ENCODE results near the gene SCG3. TPM values are rescaled to one million over a fixed set of nuclear protein-coding genes. Genes with fewer than 3 reads are reported as not detected.
A peak's percentile ranks its signal among the peaks of the same experiment; 100 is the strongest.

The SCG3 gene
- total RNA-seq, 1 donor from 2014 or later, result 1.5 TPM

DNA sequence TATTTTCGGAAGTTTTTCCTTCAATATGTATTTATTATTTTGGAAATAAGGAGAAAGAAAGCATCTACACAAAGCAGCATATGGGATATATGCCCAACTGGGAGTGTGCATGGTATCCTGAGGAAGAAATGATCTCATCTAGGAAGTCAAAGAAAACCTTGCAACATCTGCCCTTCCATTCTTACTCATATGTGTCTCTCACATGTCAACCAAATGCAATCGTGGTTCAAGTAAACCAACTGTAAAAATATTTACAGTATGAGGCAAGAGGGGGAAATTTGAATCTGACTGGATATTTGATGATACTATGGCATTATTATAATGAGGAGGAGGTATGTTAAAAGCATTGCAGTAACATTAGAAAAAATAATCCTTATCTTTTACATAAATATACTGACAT lies 3.2 kb upstream of the SCG3 start:
- TF ChIP-seq POLR2AphosphoS5 (IDR thresholded peaks at IDR 0.05; ENCODE audit: insufficient read depth in 1 of 2, low read depth in 1 of 2) (no peak), POLR2A (IDR thresholded peaks at IDR 0.05) (no peak)
- TF ChIP-seq, protein P1, sequence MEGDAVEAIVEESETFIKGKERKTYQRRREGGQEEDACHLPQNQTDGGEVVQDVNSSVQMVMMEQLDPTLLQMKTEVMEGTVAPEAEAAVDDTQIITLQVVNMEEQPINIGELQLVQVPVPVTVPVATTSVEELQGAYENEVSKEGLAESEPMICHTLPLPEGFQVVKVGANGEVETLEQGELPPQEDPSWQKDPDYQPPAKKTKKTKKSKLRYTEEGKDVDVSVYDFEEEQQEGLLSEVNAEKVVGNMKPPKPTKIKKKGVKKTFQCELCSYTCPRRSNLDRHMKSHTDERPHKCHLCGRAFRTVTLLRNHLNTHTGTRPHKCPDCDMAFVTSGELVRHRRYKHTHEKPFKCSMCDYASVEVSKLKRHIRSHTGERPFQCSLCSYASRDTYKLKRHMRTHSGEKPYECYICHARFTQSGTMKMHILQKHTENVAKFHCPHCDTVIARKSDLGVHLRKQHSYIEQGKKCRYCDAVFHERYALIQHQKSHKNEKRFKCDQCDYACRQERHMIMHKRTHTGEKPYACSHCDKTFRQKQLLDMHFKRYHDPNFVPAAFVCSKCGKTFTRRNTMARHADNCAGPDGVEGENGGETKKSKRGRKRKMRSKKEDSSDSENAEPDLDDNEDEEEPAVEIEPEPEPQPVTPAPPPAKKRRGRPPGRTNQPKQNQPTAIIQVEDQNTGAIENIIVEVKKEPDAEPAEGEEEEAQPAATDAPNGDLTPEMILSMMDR (IDR thresholded peaks at IDR 0.05), result no peak
- intact Hi-C loops (cut with DNase I), result no loop called here

DNA sequence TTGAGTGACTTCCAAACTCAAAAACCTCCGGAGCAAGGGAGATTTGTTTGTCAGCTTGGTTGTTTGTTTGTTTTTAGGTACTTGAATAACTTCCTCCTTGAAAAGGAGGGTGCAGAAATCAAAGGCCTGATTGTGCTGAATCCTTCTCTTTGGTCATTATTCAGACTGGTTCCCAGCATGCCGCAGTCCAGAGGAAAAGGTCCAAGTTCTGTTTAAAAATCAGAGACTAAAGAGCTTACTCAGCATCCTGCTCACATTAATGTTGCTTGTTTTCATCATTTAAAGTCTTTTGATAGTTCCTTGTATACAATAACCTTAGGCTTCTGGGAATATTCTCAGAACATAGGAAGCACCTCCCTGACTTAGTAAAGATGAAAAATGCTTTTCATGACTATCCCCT lies 982 bp upstream of the SCG3 start:
- Histone ChIP-seq H3K27me3 (no peaks in the 10 kb centered on the region), H3K4me1 (peaks cover 4% of the 10 kb centered on the region), H3K36me3 (no peaks in the 10 kb centered on the region), H3K27ac (no peak overlapping the region), H3K4me3 (no peak overlapping the region), H3K9me3 (no peaks in the 10 kb centered on the region)
- TF ChIP-seq POLR2AphosphoS5 (IDR thresholded peaks at IDR 0.05; ENCODE audit: insufficient read depth in 1 of 2, low read depth in 1 of 2) (no peak), POLR2A (IDR thresholded peaks at IDR 0.05) (no peak)
- TF ChIP-seq, protein P1 (IDR thresholded peaks at IDR 0.05), result no peak
- intact Hi-C loops (cut with DNase I), result no loop called here
- no peak for DNase-seq (ENCODE audit: extremely low spot score in 2 of 2)

More for the DNA sequence above, 3.2 kb upstream of the SCG3 start:
- H3K4me1 ChIP-seq, result peaks cover 4% of the 10 kb centered on the region
- DNase-seq (ENCODE audit: extremely low spot score in 2 of 2), result no peak
- H3K4me3 ChIP-seq, result no peak overlapping the region
- H3K27ac ChIP-seq, result no peak overlapping the region
- no peaks in the 10 kb centered on the region for H3K27me3 ChIP-seq
- no peaks in the 10 kb centered on the region for H3K9me3 ChIP-seq
- H3K36me3 ChIP-seq, result no peaks in the 10 kb centered on the region

DNA sequence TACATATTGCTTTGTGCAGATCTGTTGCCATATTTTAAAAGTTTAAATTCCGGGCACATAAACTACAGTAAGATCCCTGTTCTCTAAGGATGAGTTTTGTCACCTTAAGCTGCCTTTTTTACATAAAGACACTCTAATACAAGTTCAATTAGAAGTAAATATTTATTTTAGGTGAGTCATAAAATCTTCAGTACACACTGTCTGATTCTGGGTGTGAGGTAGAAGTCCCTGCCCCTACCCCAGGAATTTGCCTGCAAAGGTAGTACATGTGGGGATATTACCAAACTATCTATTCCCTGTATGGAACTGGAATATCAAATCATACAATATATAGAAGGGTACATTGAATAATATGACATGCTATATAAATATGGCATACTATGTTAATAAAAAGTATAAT lies 6.3 kb downstream of the SCG3 start:
- no peaks in the 10 kb centered on the region for H3K9me3 ChIP-seq
- no peaks in the 10 kb centered on the region for H3K4me1 ChIP-seq
- H3K27me3 ChIP-seq, result no peaks in the 10 kb centered on the region
- DNase-seq (ENCODE audit: extremely low spot score in 2 of 2), result no peak
- H3K4me3 ChIP-seq, result no peak overlapping the region
- H3K36me3 ChIP-seq, result no peaks in the 10 kb centered on the region
- intact Hi-C loops (cut with DNase I), result no loop called here
- H3K27ac ChIP-seq, result no peak overlapping the region
- no peak for TF ChIP-seq POLR2A (IDR thresholded peaks at IDR 0.05)
- TF ChIP-seq, protein P1 (IDR thresholded peaks at IDR 0.05), result no peak
- no peak for TF ChIP-seq POLR2AphosphoS5 (IDR thresholded peaks at IDR 0.05; ENCODE audit: insufficient read depth in 1 of 2, low read depth in 1 of 2)

DNA sequence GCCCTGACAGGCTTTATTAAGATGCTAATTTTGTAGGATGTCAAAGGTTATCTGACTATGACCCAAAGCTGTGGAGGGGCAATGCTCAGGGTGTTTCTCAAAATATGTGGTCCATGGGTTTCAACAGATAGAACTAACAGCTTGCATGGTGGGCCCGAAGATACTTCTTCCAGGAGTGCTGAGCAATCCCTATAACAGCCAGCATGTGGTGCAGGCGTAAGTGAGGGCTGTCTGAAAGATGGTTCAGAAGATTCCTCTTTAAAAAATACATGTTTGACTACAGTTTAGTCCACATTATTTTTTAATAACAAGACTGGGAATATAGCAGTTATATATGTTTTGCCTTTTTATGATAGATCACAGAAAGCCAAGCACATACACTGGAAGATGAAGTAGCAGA lies 7.6 kb downstream of the SCG3 start:
- intact Hi-C loops (cut with DNase I), result no loop called here
- Histone ChIP-seq H3K4me1 (no peaks in the 10 kb centered on the region), H3K27me3 (no peaks in the 10 kb centered on the region), H3K36me3 (no peaks in the 10 kb centered on the region), H3K9me3 (no peaks in the 10 kb centered on the region), H3K4me3 (no peak overlapping the region), H3K27ac (no peak overlapping the region)
- TF ChIP-seq POLR2AphosphoS5 (IDR thresholded peaks at IDR 0.05; ENCODE audit: insufficient read depth in 1 of 2, low read depth in 1 of 2), result no peak
- no peak for TF ChIP-seq POLR2A (IDR thresholded peaks at IDR 0.05)
- TF ChIP-seq, protein P1 (IDR thresholded peaks at IDR 0.05), result peak in 1 of 3 experiments; percentile 16
- DNase-seq (ENCODE audit: extremely low spot score in 2 of 2), result no peak

DNA sequence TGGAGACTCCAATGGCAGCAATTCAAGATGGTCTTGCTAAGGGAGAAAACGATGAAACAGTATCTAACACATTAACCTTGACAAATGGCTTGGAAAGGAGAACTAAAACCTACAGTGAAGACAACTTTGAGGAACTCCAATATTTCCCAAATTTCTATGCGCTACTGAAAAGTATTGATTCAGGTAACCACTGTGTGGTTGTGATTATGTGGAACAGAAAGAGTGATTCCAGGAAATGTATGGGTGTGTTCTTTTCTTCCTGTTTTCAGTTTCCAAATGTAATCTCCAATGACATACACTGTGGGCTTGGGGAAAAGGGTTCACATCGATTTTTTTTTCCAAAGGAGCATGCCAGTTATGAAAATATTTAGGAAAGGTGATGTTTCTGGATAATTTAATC lies 10.9 kb downstream of the SCG3 start:
- TF ChIP-seq POLR2AphosphoS5 (IDR thresholded peaks at IDR 0.05; ENCODE audit: insufficient read depth in 1 of 2, low read depth in 1 of 2) (no peak), POLR2A (IDR thresholded peaks at IDR 0.05) (no peak)
- TF ChIP-seq, protein P1 (IDR thresholded peaks at IDR 0.05), result no peak
- Histone ChIP-seq H3K9me3 (no peaks in the 10 kb centered on the region), H3K4me3 (no peak overlapping the region), H3K27me3 (no peaks in the 10 kb centered on the region), H3K4me1 (no peaks in the 10 kb centered on the region), H3K27ac (no peak overlapping the region), H3K36me3 (no peaks in the 10 kb centered on the region)
- no peak for DNase-seq (ENCODE audit: extremely low spot score in 2 of 2)
- intact Hi-C loops (cut with DNase I), result no loop called here

All from vagina (tissue), 2 donors.